HUES48 (cell line): ENCODE measurements around the gene HDAC4.

Experiments
- H3K27ac ChIP-seq: one replicate; pipeline ENCODE4 v1.7.0; 2013; ENCODE audit warnings: low read depth, low read length, inconsistent platforms
- H3K27me3 ChIP-seq: 2 replicates; pipeline ENCODE4 v1.6.1; 2013; ENCODE audit warnings: mild to moderate bottlenecking, low read length; ENCODE audit not compliant: control insufficient read depth, insufficient read depth
- H3K36me3 ChIP-seq: 2 replicates; pipeline ENCODE4 v1.6.1; 2013; ENCODE audit warnings: low read length; ENCODE audit not compliant: control insufficient read depth, insufficient read depth
- H3K4me1 ChIP-seq: 2 replicates; pipeline ENCODE4 v1.6.1; 2013; ENCODE audit warnings: mild to moderate bottlenecking, low read length; ENCODE audit not compliant: control insufficient read depth, insufficient read depth
- H3K4me3 ChIP-seq: 2 replicates; pipeline ENCODE4 v1.5.1; 2013; ENCODE audit warnings: mild to moderate bottlenecking, low read depth, low read length
- H3K9ac ChIP-seq: 2 replicates; pipeline ENCODE4 v1.6.1; 2013; ENCODE audit warnings: mild to moderate bottlenecking, low read depth, low read length, moderate library complexity
- H3K9me3 ChIP-seq: 2 replicates; pipeline ENCODE4 v1.6.1; 2013; ENCODE audit warnings: low read length; ENCODE audit not compliant: control insufficient read depth, insufficient read depth

Gene HDAC4

GRCh38 chr2:239227661-239228371 lies 173.0 kb downstream of the HDAC4 start:
- H3K9ac ChIP-seq = no peak overlapping the region
- H3K4me1 ChIP-seq = peaks cover 17% of the 10 kb centered on the region; the same call in 1 of the 2 replicates
- no peaks in the 10 kb centered on the region for H3K36me3 ChIP-seq
- H3K9me3 ChIP-seq = no peaks in the 10 kb centered on the region
- H3K4me3 ChIP-seq = no peak overlapping the region
- no peaks in the 10 kb centered on the region for H3K27me3 ChIP-seq
- no peak overlapping the region for H3K27ac ChIP-seq

GRCh38 chr2:239226677-239227581 lies 173.9 kb downstream of the HDAC4 start:
- H3K4me3 ChIP-seq = no peak overlapping the region
- no peak overlapping the region for H3K27ac ChIP-seq
- no peaks in the 10 kb centered on the region for H3K27me3 ChIP-seq
- peaks cover 22% of the 10 kb centered on the region; the same call in 1 of the 2 replicates for H3K4me1 ChIP-seq
- no peaks in the 10 kb centered on the region for H3K36me3 ChIP-seq
- H3K9me3 ChIP-seq = no peaks in the 10 kb centered on the region
- H3K9ac ChIP-seq = no peak overlapping the region

DNA sequence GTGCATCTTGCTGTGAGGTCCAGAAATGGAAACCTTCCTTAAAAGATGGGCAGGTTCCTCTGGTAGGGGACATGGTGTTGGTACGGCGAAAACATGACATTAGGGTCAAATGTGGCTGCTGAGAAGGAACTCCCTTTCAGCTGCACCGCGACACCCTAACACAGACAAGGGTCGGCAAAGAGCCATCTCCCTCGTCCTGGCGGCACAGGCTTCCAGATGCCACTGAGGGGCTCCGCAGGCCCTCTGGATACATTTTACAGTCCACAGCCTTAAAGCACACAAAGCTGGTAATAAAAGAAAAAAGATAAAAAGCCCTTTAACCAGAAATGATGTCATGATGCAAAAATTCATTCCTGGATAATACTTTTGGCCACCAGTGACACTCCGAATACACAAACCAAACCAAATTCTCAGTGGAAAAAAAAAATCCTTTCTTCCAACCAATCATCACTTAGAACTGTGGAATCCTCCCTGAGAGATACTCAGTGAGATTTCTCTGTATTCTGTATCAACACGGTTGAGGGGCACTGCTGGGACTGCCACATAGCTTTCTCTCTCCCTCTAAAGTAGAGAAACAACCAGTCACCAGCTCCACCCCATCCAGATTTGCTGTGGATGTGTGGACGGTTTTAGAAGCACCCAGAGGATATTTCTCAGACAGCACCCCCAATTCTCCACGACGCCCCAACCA lies 174.8 kb downstream of the HDAC4 start:
- Histone ChIP-seq H3K9ac (no peak overlapping the region), H3K4me1 (peaks cover 22% of the 10 kb centered on the region; the same call in 1 of the 2 replicates), H3K36me3 (no peaks in the 10 kb centered on the region), H3K9me3 (no peaks in the 10 kb centered on the region), H3K4me3 (no peak overlapping the region), H3K27ac (no peak overlapping the region), H3K27me3 (no peaks in the 10 kb centered on the region)

GRCh38 chr2:239225371-239225851 lies 175.4 kb downstream of the HDAC4 start:
- Histone ChIP-seq H3K9me3 (no peaks in the 10 kb centered on the region), H3K27ac (no peak overlapping the region), H3K4me3 (no peak overlapping the region), H3K36me3 (no peaks in the 10 kb centered on the region), H3K4me1 (peaks cover 25% of the 10 kb centered on the region; the same call in 1 of the 2 replicates), H3K27me3 (no peaks in the 10 kb centered on the region), H3K9ac (no peak overlapping the region)

GRCh38 chr2:239224955-239225354 lies 175.9 kb downstream of the HDAC4 start:
- peaks cover 25% of the 10 kb centered on the region; the same call in 1 of the 2 replicates for H3K4me1 ChIP-seq
- no peaks in the 10 kb centered on the region for H3K9me3 ChIP-seq
- H3K4me3 ChIP-seq = no peak overlapping the region
- H3K27me3 ChIP-seq = no peaks in the 10 kb centered on the region
- no peak overlapping the region for H3K9ac ChIP-seq
- H3K27ac ChIP-seq = no peak overlapping the region
- no peaks in the 10 kb centered on the region for H3K36me3 ChIP-seq

GRCh38 chr2:239224199-239224570 lies 176.6 kb downstream of the HDAC4 start:
- no peaks in the 10 kb centered on the region for H3K36me3 ChIP-seq
- no peaks in the 10 kb centered on the region for H3K9me3 ChIP-seq
- peaks cover 25% of the 10 kb centered on the region; the same call in 1 of the 2 replicates for H3K4me1 ChIP-seq
- H3K4me3 ChIP-seq = no peak overlapping the region
- no peak overlapping the region for H3K27ac ChIP-seq
- no peaks in the 10 kb centered on the region for H3K27me3 ChIP-seq
- no peak overlapping the region for H3K9ac ChIP-seq

GRCh38 chr2:239223310-239224198 lies 177.3 kb downstream of the HDAC4 start:
- Histone ChIP-seq H3K27me3 (no peaks in the 10 kb centered on the region), H3K4me3 (no peak overlapping the region), H3K27ac (no peak overlapping the region), H3K4me1 (peaks cover 25% of the 10 kb centered on the region; the same call in 1 of the 2 replicates), H3K36me3 (no peaks in the 10 kb centered on the region), H3K9me3 (no peaks in the 10 kb centered on the region), H3K9ac (no peak overlapping the region)

GRCh38 chr2:239222706-239223309 lies 178.0 kb downstream of the HDAC4 start:
- Histone ChIP-seq H3K36me3 (no peaks in the 10 kb centered on the region), H3K9me3 (no peaks in the 10 kb centered on the region), H3K4me3 (no peak overlapping the region), H3K27me3 (no peaks in the 10 kb centered on the region), H3K9ac (no peak overlapping the region), H3K4me1 (peaks cover 25% of the 10 kb centered on the region; the same call in 1 of the 2 replicates), H3K27ac (no peak overlapping the region)

DNA sequence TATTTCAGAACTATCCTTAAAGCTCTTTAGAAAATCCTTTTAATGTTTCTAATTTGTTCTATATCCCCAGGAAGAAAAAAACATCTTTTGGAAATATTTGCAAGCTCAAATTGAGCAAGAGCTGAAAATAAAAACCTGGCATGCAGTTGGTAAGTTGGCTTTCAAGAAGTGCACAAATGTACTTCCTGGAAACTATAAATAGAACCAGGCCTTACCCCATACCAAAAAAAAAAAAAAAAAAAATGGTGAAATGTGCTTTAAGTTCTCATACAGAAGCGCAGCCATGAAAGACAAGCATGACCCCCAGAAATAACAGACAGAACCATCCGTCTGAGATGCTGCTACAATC lies 178.5 kb downstream of the HDAC4 start:
- Histone ChIP-seq H3K4me1 (peaks cover 28% of the 10 kb centered on the region; the same call in 1 of the 2 replicates), H3K27ac (no peak overlapping the region), H3K4me3 (no peak overlapping the region), H3K36me3 (no peaks in the 10 kb centered on the region), H3K9me3 (no peaks in the 10 kb centered on the region), H3K27me3 (no peaks in the 10 kb centered on the region), H3K9ac (no peak overlapping the region)

DNA sequence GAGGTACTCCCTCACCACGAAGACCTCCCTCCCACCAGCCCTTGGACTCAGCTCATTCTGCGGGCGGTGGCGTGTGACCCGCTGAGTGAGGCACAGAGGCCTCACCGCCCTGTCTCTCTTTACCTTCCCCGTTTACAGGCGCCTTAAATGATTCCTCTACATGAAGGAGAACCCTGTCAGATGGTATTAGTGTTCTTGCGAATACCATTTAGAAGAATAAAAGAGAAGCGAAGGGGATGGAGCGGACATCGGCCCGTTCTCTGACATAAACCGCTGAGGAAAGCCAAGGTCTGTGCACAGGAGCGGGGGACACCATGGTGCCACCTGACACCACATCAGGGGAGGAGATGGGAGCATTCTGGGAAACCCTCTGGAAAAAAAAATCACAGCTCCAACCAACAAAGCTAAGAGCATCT lies 179.8 kb downstream of the HDAC4 start:
- no peak overlapping the region for H3K4me3 ChIP-seq
- no peak overlapping the region for H3K9ac ChIP-seq
- peaks cover 32% of the 10 kb centered on the region for H3K4me1 ChIP-seq
- no peaks in the 10 kb centered on the region for H3K36me3 ChIP-seq
- H3K9me3 ChIP-seq = no peaks in the 10 kb centered on the region
- no peak overlapping the region for H3K27ac ChIP-seq
- no peaks in the 10 kb centered on the region for H3K27me3 ChIP-seq
